GM18861 (cell line): ENCODE data around the gene BIRC6.
A peak's percentile ranks its signal among the peaks of the same experiment; 100 is the strongest.
"Not testable (repeated sequence)": the region's sequence is repeated elsewhere in the genome, so short reads cannot be mapped to it uniquely, and the experiment has no call there.

ENCODE experiments used
- ATAC-seq: cut with Tn5 transposase; IDR thresholded peaks from one replicate; pipeline ENCODE4 v1.9.1; 2021; ENCODE audit not compliant: unreplicated experiment

Gene BIRC6

GRCh38 chr2:32356681-32357317 is at the start of gene BIRC6:
Gene BIRC6 (plus strand): TSS chr2:32357023. CDS start chr2:32357162, 139 bp downstream.
- ATAC-seq = peak; percentile 66

GRCh38 chr2:32310577-32310976 is 46.2 kb upstream of the BIRC6 start:
- ATAC-seq = no peak

GRCh38 chr2:32314886-32315285 is 41.9 kb upstream of the BIRC6 start:
- ATAC-seq = no peak

GRCh38 chr2:32328679-32329078 is 28.1 kb upstream of the BIRC6 start:
- ATAC-seq = not testable (repeated sequence)

GRCh38 chr2:32329180-32329980 is 27.4 kb upstream of the BIRC6 start:
- not testable (repeated sequence) for ATAC-seq

- ATAC-seq = no peak
Measured at GRCh38 chr2:32330136-32330535, 26.7 kb upstream of the BIRC6 start.

GRCh38 chr2:32342801-32343200 is 14.0 kb upstream of the BIRC6 start:
- no peak for ATAC-seq

GRCh38 chr2:32350797-32351196 is 6.0 kb upstream of the BIRC6 start:
- ATAC-seq = not testable (repeated sequence)

- ATAC-seq = no peak
Measured at GRCh38 chr2:32355976-32356680, 695 bp upstream of the BIRC6 start.

GRCh38 chr2:32357318-32358110 is 691 bp downstream of the BIRC6 start:
- no peak for ATAC-seq

- no peak for ATAC-seq
Measured at GRCh38 chr2:32358111-32358482, 1.3 kb downstream of the BIRC6 start.

GRCh38 chr2:32360416-32360815 is 3.6 kb downstream of the BIRC6 start:
- ATAC-seq = no peak

- ATAC-seq = not testable (repeated sequence)
Measured at GRCh38 chr2:32362997-32363396, 6.2 kb downstream of the BIRC6 start.

GRCh38 chr2:32363597-32363996 is 6.8 kb downstream of the BIRC6 start:
- ATAC-seq = peak; percentile 68

- ATAC-seq = not testable (repeated sequence)
Measured at GRCh38 chr2:32364290-32364689, 7.5 kb downstream of the BIRC6 start.

GRCh38 chr2:32365679-32366078 is 8.9 kb downstream of the BIRC6 start:
- ATAC-seq = not testable (repeated sequence)

- no peak for ATAC-seq
Measured at GRCh38 chr2:32366595-32366994, 9.8 kb downstream of the BIRC6 start.

GRCh38 chr2:32369222-32369621 is 12.4 kb downstream of the BIRC6 start:
- no peak for ATAC-seq

GRCh38 chr2:32370942-32371341 is 14.1 kb downstream of the BIRC6 start:
- not testable (repeated sequence) for ATAC-seq

- no peak for ATAC-seq
Measured at GRCh38 chr2:32372519-32373182, 15.8 kb downstream of the BIRC6 start.
